Mucosa of gallbladder (tissue), 1 donor: ENCODE measurements around the gene SPDYC. TPM values are rescaled to one million over a fixed set of nuclear protein-coding genes. Genes with fewer than 3 reads are reported as not detected.
A peak's percentile ranks its signal among the peaks of the same experiment; 100 is the strongest.
"Not testable (repeated sequence)": the region's sequence is repeated elsewhere in the genome, so short reads cannot be mapped to it uniquely, and the experiment has no call there.

ENCODE experiments used
- DNase-seq: peaks from one replicate; pipeline ENCODE4 v3.0.0-alpha.2; 2020; ENCODE audit warnings: low spot score
- total RNA-seq: library from RNA; stranded (reverse); gene quantifications from one replicate; pipeline ENCODE4 v1.2.1, GENCODE V29; 2021
- donor health status: DM: no; HTN: no; CAD: no.

Gene SPDYC
- total RNA-seq, 1 donor from 2014 or later, result not detected

GRCh38 chr11:65134240-65134951 is 35.6 kb upstream of the SPDYC start, which contains the start of gene SYVN1:
Gene SYVN1, minus strand, starts transcription at chr11:65134519. Its CDS starts 918 bp downstream, at chr11:65133601.
- peak; percentile 90 for DNase-seq

DNA sequence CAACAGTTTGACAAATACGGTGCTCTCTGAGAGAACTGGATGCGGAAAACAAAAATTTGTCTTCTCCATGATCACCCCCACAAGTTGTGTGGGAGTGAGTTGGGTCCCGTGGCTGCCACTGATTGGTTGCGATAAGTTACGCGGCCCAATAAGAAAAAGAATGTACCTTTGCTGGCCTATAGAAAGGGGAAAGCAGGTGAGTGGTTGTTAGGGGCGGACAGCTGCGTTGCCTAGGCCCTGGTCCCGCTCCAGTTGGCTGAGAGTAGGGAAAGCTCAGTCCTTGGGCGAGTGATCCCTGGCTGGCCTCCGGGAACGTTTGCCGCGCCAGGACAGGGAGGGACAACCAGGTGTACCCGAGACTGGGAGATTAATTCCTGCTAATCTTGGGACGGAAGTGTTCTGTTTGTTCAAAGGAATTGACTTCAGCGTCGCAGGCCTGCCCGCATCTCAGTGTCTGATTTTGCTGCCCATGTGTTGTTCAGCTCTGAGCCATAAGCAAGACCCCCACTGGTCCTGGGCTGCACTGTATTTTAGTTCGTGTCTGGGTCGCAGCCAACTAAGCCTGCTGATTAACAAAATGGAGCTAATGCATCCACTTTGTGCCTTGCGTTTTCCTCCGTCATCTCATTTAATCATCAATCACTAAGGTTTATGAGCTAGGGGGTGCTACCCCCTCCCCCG is 34.9 kb upstream of the SPDYC start:
- DNase-seq, result peak; percentile 95

DNA sequence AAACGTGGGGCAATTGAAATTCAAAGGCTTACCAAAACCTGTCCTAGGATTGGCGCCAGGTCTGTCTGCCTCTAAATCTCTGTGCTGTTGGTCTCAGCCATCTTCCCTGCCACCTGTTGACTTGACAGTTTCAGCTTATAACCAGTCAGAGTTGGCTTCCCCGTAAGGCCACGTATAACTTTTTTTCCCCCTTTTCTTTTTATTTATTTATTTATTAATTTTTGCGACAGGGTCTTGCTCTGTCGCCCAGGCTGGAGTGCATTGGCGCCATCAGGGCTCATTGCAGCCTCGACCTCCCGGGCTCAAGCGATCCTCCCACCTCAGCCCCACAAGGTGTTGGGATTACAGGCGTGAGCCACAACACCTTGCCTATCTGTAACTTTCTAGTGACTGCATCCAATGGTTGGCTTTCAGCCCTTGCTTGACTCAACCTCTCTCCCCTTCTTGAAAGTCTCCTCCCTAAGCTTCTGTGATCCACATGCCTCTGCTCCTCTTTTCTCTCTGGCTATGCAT is 34.3 kb upstream of the SPDYC start:
- no peak for DNase-seq

- no peak for DNase-seq
These were observed 33.4 kb upstream of the SPDYC start for GRCh38 chr11:65136515-65137096.

DNA sequence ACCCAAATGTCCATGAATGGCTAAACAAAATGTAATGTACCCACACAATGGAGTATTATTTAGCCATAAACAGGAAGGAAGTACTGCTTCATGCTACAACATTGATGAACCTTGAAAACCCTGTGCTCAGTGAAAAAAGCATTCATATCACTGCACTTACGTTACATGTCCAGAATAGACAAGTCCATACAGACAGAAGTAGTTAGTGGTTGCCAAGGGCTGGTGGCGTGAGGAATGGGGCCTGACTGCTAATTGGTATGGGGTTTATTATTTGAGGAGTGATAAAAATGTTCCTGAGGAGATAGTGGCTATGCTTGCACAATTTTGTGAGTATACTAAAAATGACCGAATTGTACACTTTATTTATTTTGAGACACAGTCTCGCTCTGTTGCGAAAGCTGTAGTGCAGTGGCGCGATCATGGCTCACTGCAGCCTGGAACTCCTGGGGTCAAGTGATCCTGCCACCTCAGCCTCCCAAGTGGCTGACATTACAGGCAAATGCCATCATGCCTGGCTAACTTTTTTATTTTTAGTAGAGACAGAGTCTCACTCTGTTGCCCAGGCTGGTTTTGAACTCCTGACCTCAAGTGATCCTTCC is 28.0 kb upstream of the SPDYC start:
- DNase-seq, result no peak

DNA sequence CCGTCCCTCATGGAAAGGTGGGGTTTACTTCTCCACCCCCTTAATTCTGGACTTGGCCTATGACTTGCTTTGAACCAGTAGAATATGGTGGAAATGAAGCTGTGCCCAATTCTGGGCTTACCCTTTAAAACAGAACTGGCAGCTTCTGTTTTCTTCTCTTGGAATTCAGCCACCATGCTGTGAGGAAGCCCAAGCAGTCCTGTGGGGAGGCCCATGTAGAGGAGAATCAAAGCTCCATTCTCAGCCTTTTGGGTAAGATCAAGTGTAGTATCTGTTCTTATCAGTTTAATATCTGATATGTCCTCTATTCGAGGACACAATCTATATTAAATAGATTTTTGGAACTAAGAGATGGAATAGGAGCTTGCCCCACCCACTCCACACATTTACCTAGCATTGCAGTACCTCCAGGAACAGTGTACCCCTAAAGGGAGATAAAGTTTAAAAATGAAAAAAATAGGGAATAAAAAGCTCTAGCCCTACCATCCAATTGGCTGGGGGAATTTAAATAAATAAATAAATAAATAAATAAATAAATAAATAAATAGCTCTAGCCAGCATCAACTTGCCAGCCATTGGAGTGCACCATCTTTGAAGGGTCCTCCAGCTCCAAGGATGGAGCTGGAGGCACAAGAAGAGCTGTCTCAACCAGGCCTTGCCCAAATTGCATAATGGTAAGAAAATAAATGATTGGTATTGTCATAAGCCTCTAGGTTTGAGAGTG is 22.5 kb upstream of the SPDYC start:
- DNase-seq, result no peak

DNA sequence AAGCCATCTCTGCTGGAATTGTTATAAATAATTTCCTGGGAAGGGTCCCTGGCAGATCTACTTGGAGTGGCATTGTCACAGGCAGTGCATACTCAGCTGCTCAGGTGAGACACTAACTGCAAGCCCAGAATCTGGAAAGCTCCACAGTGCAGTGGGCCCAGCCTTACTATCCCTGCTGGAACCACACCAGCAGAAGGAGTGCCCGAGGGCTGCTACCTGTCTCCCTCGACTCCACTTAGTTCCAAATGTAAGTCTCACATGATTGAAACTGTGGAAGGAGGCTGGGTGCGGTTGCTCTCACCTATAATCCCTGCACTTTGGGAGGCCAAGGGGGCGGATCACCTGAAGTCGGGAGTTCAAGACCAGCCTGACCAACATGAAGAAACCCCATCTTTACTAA is 21.4 kb upstream of the SPDYC start:
- DNase-seq, result no peak

DNA sequence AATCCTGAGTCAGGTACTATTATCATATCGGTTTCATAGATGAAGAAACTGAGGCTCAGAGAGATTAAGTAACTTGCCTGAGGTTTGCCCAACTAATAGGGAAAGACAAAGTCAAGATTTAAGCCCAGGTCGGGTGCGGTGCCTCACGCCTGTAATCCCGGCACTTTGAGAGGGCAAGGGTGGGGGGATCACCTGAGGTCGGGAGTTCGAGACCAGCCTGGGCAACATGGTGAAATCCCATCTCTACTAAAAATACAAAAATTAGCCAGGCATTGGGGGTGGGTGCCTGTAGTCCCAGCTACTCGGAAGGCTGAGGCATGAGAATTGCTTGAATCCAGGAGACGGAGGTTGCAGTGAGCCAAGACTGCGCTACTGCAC is 19.9 kb upstream of the SPDYC start:
- DNase-seq, result not testable (repeated sequence)

- DNase-seq, result peak; percentile 94
These were observed 19.3 kb upstream of the SPDYC start for GRCh38 chr11:65150509-65151299.

- no peak for DNase-seq
These were observed 18.6 kb upstream of the SPDYC start for GRCh38 chr11:65151331-65151899.

- DNase-seq, result no peak
These were observed 17.9 kb upstream of the SPDYC start for GRCh38 chr11:65152122-65152521.

GRCh38 chr11:65156256-65156655 is 13.8 kb upstream of the SPDYC start:
- DNase-seq, result no peak

GRCh38 chr11:65156926-65157325 is 13.1 kb upstream of the SPDYC start:
- DNase-seq, result no peak

DNA sequence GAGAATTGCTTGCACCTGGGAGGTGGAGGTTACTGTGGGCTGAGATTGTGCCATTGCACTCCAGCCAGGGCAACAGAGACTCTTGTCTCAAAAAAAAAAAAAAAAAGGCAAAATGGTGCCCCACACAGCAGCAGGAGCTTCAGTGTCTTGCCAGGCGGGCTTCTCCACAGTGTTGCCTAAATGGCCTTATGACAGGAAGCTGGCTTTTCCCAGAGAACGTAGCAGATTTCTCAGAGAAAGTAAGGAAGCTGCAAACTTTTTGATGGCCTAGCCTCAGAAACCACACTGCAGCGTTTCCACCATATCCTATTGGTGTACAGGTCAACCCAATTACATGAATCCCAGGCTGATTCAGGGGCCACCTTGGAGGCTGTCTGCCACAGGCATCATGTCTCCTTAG is 12.7 kb upstream of the SPDYC start:
- DNase-seq, result no peak

GRCh38 chr11:65159012-65159411 is 11.0 kb upstream of the SPDYC start:
- DNase-seq, result no peak

DNA sequence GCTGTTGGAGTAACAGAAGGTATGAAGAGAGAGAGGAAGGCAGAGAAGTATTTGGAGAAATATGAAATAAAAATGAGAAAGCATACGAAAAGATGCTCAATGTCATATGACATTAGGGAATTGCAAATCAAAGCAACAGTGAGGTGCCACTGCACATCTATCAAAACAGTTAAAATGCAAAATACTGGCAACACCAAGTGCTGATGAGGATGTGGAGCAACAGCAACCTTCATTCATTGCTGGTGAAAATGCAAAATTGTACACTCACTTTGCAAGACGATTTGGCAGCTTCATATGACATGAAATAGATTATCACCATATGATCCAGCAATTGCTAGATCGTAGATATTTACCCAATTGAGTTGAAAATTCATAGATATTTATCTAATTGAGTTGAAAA is 9.4 kb upstream of the SPDYC start:
- DNase-seq, result no peak

- no peak for DNase-seq
These were observed 6.3 kb upstream of the SPDYC start for GRCh38 chr11:65163684-65164083.

DNA sequence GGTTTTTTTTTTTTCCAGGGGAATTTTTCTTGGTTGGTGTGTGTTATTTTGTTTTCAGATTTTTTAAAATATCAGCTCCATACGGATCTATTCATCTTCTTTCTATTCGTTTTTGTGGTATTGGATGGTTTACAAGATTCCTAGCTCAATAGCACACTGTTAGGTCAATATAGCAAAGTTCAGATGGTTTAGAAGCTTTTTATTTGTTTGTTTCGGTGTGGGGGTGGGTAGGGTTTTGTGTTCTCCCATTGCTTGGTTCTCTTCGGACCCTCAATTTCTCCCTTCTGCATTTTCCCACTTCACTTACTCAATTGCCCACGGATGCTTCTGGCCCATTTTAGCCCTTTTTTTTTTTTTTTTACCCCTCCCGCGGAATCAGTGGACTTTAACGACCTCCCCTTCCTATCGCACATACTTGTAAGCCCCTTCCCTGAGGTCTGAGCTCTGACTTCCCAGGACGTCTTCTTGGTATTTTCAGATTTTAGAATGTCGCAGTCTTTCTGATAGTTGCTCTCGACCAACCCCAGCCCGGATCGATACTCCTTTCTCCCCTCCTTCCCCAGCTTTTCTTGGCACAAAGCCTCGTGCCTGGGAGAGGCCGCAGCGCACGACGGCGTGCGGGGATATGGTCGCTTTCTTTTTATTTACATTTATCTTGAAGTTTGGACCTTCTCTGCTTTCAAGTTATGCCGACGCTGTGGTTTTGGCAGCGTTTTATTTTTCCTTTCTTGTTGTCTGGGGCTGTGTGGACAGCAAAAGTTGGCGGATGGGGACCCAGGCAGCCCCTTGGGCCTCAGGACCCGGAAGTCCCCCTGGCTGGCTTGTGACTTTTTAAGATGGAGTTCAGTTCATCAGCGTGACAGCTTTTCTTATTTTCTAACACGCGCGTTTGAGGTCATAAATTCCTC is 4.4 kb upstream of the SPDYC start:
- DNase-seq, result peak; percentile 54

GRCh38 chr11:65166893-65167292 is 3.1 kb upstream of the SPDYC start:
- DNase-seq, result no peak

GRCh38 chr11:65167656-65168055 is 2.4 kb upstream of the SPDYC start:
- DNase-seq, result no peak
